GM19455 (cell line): ENCODE measurements around the gene CTSC.
"Not testable (repeated sequence)": the region's sequence is repeated elsewhere in the genome, so short reads cannot be mapped to it uniquely, and the experiment has no call there.

Experiments used
- ATAC-seq: cut with Tn5 transposase; IDR thresholded peaks from one replicate; pipeline ENCODE4 v1.9.1; 2021; ENCODE audit not compliant: unreplicated experiment

Gene CTSC

GRCh38 chr11:88353386-88353785 is 15.8 kb upstream of the CTSC start:
- no peak for ATAC-seq

GRCh38 chr11:88352139-88352538 is 14.6 kb upstream of the CTSC start:
- ATAC-seq = no peak

- ATAC-seq = no peak
Observed at GRCh38 chr11:88348870-88349269, 11.3 kb upstream of the CTSC start.

- ATAC-seq = no peak
Observed at GRCh38 chr11:88345949-88346348, 8.4 kb upstream of the CTSC start.

- ATAC-seq = no peak
Observed at GRCh38 chr11:88345408-88345807, 7.9 kb upstream of the CTSC start.

GRCh38 chr11:88344869-88345268 is 7.3 kb upstream of the CTSC start:
- no peak for ATAC-seq

- no peak for ATAC-seq
Observed at GRCh38 chr11:88341522-88342251, 4.2 kb upstream of the CTSC start.

- no peak for ATAC-seq
Observed at GRCh38 chr11:88340366-88340935, 2.9 kb upstream of the CTSC start.

GRCh38 chr11:88337987-88338668 is 592 bp upstream of the CTSC start:
- peak; percentile 24 for ATAC-seq

GRCh38 chr11:88335284-88335683 is 2.3 kb downstream of the CTSC start:
- no peak for ATAC-seq

GRCh38 chr11:88333862-88334261 is 3.7 kb downstream of the CTSC start:
- ATAC-seq = no peak

GRCh38 chr11:88332851-88333250 is 4.7 kb downstream of the CTSC start:
- no peak for ATAC-seq

GRCh38 chr11:88330826-88331428 is 6.6 kb downstream of the CTSC start:
- ATAC-seq = no peak

GRCh38 chr11:88329563-88330250 is 7.8 kb downstream of the CTSC start:
- no peak for ATAC-seq

GRCh38 chr11:88327462-88328143 is 9.9 kb downstream of the CTSC start:
- ATAC-seq = no peak

- no peak for ATAC-seq
Observed at GRCh38 chr11:88327061-88327460, 10.5 kb downstream of the CTSC start.

GRCh38 chr11:88326099-88326498 is 11.4 kb downstream of the CTSC start:
- no peak for ATAC-seq

- ATAC-seq = no peak
Observed at GRCh38 chr11:88324562-88325345, 12.8 kb downstream of the CTSC start.

- ATAC-seq = not testable (repeated sequence)
Observed at GRCh38 chr11:88322881-88323280, 14.7 kb downstream of the CTSC start.

- ATAC-seq = not testable (repeated sequence)
Observed at GRCh38 chr11:88321412-88321811, 16.1 kb downstream of the CTSC start.
